Motor neuron (in vitro differentiated cells): ENCODE data around the gene MXI1. TPM values are rescaled to one million over a fixed set of nuclear protein-coding genes. Genes with fewer than 3 reads are reported as not detected.

ENCODE experiments used
- ATAC-seq, 8 experiments: fragments of 200-7000 bp; cut with Tn5 transposase; replicated peaks in 6 of 8; 2 replicates each; pipeline ENCODE4 v1.8.0; 2021; ENCODE audit warnings: mild to moderate bottlenecking in 8 of 8, moderate library complexity in 8 of 8
- H3K27ac ChIP-seq, 2 donors: fragments of 250-450 bp; sonication (Bioruptor Pico); 2 replicates each; pipeline ENCODE4 v1.9.0; 2021; ENCODE audit warnings: antibody characterized with exemption in 2 of 2, mild to moderate bottlenecking in 2 of 2, moderate library complexity in 1 of 2
- H3K4me1 ChIP-seq, 2 donors: fragments of 250-450 bp; sonication (Bioruptor Pico); replicated peaks in 1 of 2; 2 replicates each; pipeline ENCODE4 v1.6.1; 2021; ENCODE audit warnings: antibody characterized with exemption in 2 of 2, mild to moderate bottlenecking in 2 of 2, moderate library complexity in 1 of 2
- H3K4me3 ChIP-seq, 5 donors: fragments of 250-450 bp; sonication (Bioruptor Pico); 2 replicates each; pipeline ENCODE4 v1.9.0; 2021; ENCODE audit warnings: antibody characterized with exemption in 5 of 5, mild to moderate bottlenecking in 5 of 5, moderate library complexity in 4 of 5
- WGBS, 10 experiments: fragments of 450-650 bp; shearing (Covaris generic); methylation state at CpG; one replicate each; pipeline ENCODE4 v1.0.0; 2022; 5-methylcytosine and 5-hydroxymethylcytosine counted together
- in situ Hi-C, 9 experiments: fragments of 400-800 bp; cut with MboI; loops; one replicate each; pipeline ENCODE4 v1.15.0; 2021; ENCODE audit warnings: low sequenced_read_pairs in 9 of 9, low pct_unique_long_range_greater_than_20kb in 2 of 9; ENCODE audit not compliant: unreplicated experiment in 9 of 9
- total RNA-seq, 8 experiments: library from RNA; unstranded; fragments of 300-600 nt; gene quantifications; 2 replicates each; pipeline versions ENCODE4 v1.2.3 to v1.2.4, GENCODE V29; 2022

The MXI1 gene
- 10 to 100 TPM; 15.5 to 58.2 (median 34.2) TPM for total RNA-seq

GRCh38 chr10:110207011-110207804, at the start of gene MXI1:
Gene MXI1, plus strand, starts transcription at chr10:110207605. Its CDS starts 204 bp downstream, at chr10:110207809.
- peak; percentile 30 to 53 (median 40) for ATAC-seq
- in situ Hi-C loops = no loop called here
- peaks cover 4 to 7% of the 10 kb centered on the region in 2 donors for H3K4me1 ChIP-seq
- WGBS, 10 experiments = 0 to 52% (median 20%) methylated on average over 2 to 10 of the region's 37 CpGs; no CpG with 5 or more reads in 3 of the 10 experiments
- H3K27ac ChIP-seq = peak within 1 kb of the TSS; percentile 86 to 94
- peak within 1 kb of the TSS; percentile 65 to 98 (median 80) for H3K4me3 ChIP-seq

- no peak for ATAC-seq
- Histone ChIP-seq H3K4me3 (no peak overlapping the region), H3K27ac (no peak overlapping the region), H3K4me1 (no peaks in the 10 kb centered on the region)
- in situ Hi-C loops = no loop called here
- WGBS, 10 experiments = 57 to 93% (median 77%) methylated on average over 1 to 9 of the region's 11 CpGs; no CpG with 5 or more reads in 1 of the 10 experiments
Observed at GRCh38 chr10:110158051-110159005, 49.1 kb upstream of the MXI1 start.

- in situ Hi-C loops = no loop called here
- no peak overlapping the region for H3K27ac ChIP-seq
- ATAC-seq = peak in 3 of 8 experiments; percentile 65 to 85 (median 68)
- H3K4me1 ChIP-seq = no peaks in the 10 kb centered on the region
- 20 to 90% (median 58%) methylated on average over 1 to 4 of the region's 4 CpGs for WGBS, 10 experiments
- no peak overlapping the region for H3K4me3 ChIP-seq
Observed at GRCh38 chr10:110160081-110160480, 47.3 kb upstream of the MXI1 start.

- in situ Hi-C loops = no loop called here
- Histone ChIP-seq H3K4me3 (no peak overlapping the region), H3K27ac (no peak overlapping the region), H3K4me1 (no peaks in the 10 kb centered on the region)
- no peak for ATAC-seq
Observed at GRCh38 chr10:110160522-110160921, 46.9 kb upstream of the MXI1 start.

GRCh38 chr10:110162741-110163145, 44.7 kb upstream of the MXI1 start:
- H3K4me1 ChIP-seq = no peaks in the 10 kb centered on the region
- 0 to 80% (median 57%) methylated on average over 1 to 6 of the region's 6 CpGs; no CpG with 5 or more reads in 3 of the 10 experiments for WGBS, 10 experiments
- in situ Hi-C loops = no loop called here
- no peak overlapping the region for H3K4me3 ChIP-seq
- peak in 3 of 8 experiments; percentile 44 to 47 (median 47) for ATAC-seq
- H3K27ac ChIP-seq = no peak overlapping the region

- Histone ChIP-seq H3K27ac (no peak overlapping the region), H3K4me1 (no peaks in the 10 kb centered on the region), H3K4me3 (no peak overlapping the region)
- 29 to 92% (median 58%) methylated on average over 1 to 5 of the region's 5 CpGs; no CpG with 5 or more reads in 3 of the 10 experiments for WGBS, 10 experiments
- no peak for ATAC-seq
- in situ Hi-C loops = no loop called here
Observed at GRCh38 chr10:110163192-110163773, 44.1 kb upstream of the MXI1 start.

- Histone ChIP-seq H3K4me3 (no peak overlapping the region), H3K4me1 (no peaks in the 10 kb centered on the region), H3K27ac (no peak overlapping the region)
- WGBS, 10 experiments = 0 to 85% (median 37%) methylated on average over 1 to 4 of the region's 4 CpGs; no CpG with 5 or more reads in 3 of the 10 experiments
- no peak for ATAC-seq
- in situ Hi-C loops = no loop called here
Observed at GRCh38 chr10:110163841-110164240, 43.6 kb upstream of the MXI1 start.

- H3K4me1 ChIP-seq = peaks cover 0 to 5% of the 10 kb centered on the region in 2 donors
- no peak overlapping the region for H3K4me3 ChIP-seq
- ATAC-seq = no peak
- in situ Hi-C loops = no loop called here
- H3K27ac ChIP-seq = no peak overlapping the region
- 33 to 94% (median 67%) methylated on average over 1 to 5 of the region's 6 CpGs; no CpG with 5 or more reads in 1 of the 10 experiments for WGBS, 10 experiments
Observed at GRCh38 chr10:110165239-110165638, 42.2 kb upstream of the MXI1 start.

GRCh38 chr10:110167149-110167548, 40.3 kb upstream of the MXI1 start:
- WGBS, 10 experiments = 17 to 100% (median 55%) methylated on average over 1 to 5 of the region's 7 CpGs; no CpG with 5 or more reads in 4 of the 10 experiments
- H3K4me3 ChIP-seq = no peak overlapping the region
- ATAC-seq = no peak
- H3K4me1 ChIP-seq = peaks cover 0 to 6% of the 10 kb centered on the region in 2 donors
- H3K27ac ChIP-seq = no peak overlapping the region
- in situ Hi-C loops = no loop called here

GRCh38 chr10:110168601-110169481, 38.6 kb upstream of the MXI1 start:
- peak in 1 of 8 experiments; percentile 23 for ATAC-seq
- H3K27ac ChIP-seq = no peak overlapping the region
- in situ Hi-C loops = no loop called here
- no peak overlapping the region for H3K4me3 ChIP-seq
- H3K4me1 ChIP-seq = peaks cover 0 to 7% of the 10 kb centered on the region in 2 donors
- WGBS, 10 experiments = 0 to 40% (median 13%) methylated on average over 1 to 5 of the region's 10 CpGs; no CpG with 5 or more reads in 6 of the 10 experiments

- in situ Hi-C loops = no loop called here
- no CpG with 5 or more reads among the region's 1 CpG for WGBS, 10 experiments
- Histone ChIP-seq H3K27ac (no peak overlapping the region), H3K4me1 (peaks cover 0 to 10% of the 10 kb centered on the region in 2 donors), H3K4me3 (no peak overlapping the region)
- ATAC-seq = no peak
Observed at GRCh38 chr10:110169586-110169985, 37.8 kb upstream of the MXI1 start.
